Endothelial cell of umbilical vein (primary cell): ENCODE data around the gene CAMK2G.

Source experiments
- CTCF ChIP-seq, 2 donors: IDR thresholded peaks; 1 replicate in 1 of 2; 2 replicates in 1 of 2; pipeline ENCODE4 v1.5.1; 2011; ENCODE audit warnings: low read length in 2 of 2, mild to moderate bottlenecking in 2 of 2, moderate library complexity in 2 of 2, control low read depth in 1 of 2, inconsistent platforms in 1 of 2, low read depth in 1 of 2; ENCODE audit not compliant: insufficient read depth in 1 of 2; ENCODE audit errors: extremely low read depth in 1 of 2
- EZH2 ChIP-seq: IDR thresholded peaks from 2 replicates; pipeline ENCODE4 v1.6.1; 2012; ENCODE audit warnings: borderline replicate concordance, low read depth, mild to moderate bottlenecking, moderate library complexity, low read length, inconsistent platforms; ENCODE audit not compliant: severe bottlenecking
- FOS ChIP-seq: IDR thresholded peaks from 2 replicates; pipeline ENCODE4 v1.6.1; 2011; ENCODE audit warnings: mild to moderate bottlenecking, low read length, moderate library complexity, borderline replicate concordance; ENCODE audit not compliant: insufficient read depth
- MAX ChIP-seq: IDR thresholded peaks from 2 replicates; pipeline ENCODE4 v1.6.1; 2011; ENCODE audit not compliant: insufficient read depth, insufficient read length
- MYC ChIP-seq: IDR thresholded peaks from one replicate; pipeline ENCODE4 v1.6.1; 2011; ENCODE audit warnings: mild to moderate bottlenecking, low read depth, low read length
- POLR2A ChIP-seq: IDR thresholded peaks from 2 replicates; pipeline ENCODE4 v1.6.1; 2012; ENCODE audit warnings: low read depth, mild to moderate bottlenecking, control low read depth, low read length
- POLR2AphosphoS5 ChIP-seq: IDR thresholded peaks from 2 replicates; pipeline ENCODE4 v1.6.1; 2012; ENCODE audit warnings: low read depth, mild to moderate bottlenecking, control low read depth, low read length, moderate library complexity; ENCODE audit not compliant: insufficient read depth

DNA sequence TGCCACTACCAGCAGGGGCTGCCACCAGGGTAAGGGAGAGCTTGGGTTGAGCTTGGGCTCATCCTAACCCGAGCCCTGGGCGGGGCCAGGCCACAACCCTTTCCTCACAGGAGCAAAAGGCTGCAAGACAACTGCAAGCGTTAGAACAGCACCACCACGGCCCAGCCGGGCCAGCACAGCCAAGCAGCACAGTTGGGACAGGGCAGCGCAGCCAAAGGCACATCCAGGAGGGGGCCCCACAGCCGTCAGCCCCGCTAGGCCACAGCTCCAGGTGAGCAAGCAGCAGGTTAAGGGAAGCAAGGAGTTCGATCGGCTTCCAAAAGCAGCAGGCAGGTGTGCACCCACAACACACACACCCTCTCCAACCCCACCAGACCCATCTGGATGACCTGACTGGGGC is 56.0 kb downstream of the CAMK2G start:
- TF ChIP-seq EZH2, result no peak
- no peak for TF ChIP-seq CTCF (IDR thresholded peaks at IDR 0.05; ENCODE audit: extremely low read depth in 1 of 2, insufficient read depth in 1 of 2, low read depth in 1 of 2, low read length in 2 of 2)
- no peak for TF ChIP-seq POLR2A
- no peak for TF ChIP-seq POLR2AphosphoS5
- TF ChIP-seq FOS, result no peak
- TF ChIP-seq MAX, result no peak
- no peak for TF ChIP-seq MYC
